HUES6 (cell line): ENCODE data around the gene MICAL3.
A peak's percentile ranks its signal among the peaks of the same experiment; 100 is the strongest.

Experiments used
- H3K27ac ChIP-seq: 2 replicates; pipeline ENCODE4 v1.7.0; 2013; ENCODE audit warnings: low read depth, mild to moderate bottlenecking, low read length, inconsistent platforms
- H3K27me3 ChIP-seq: 2 replicates; pipeline ENCODE4 v1.6.1; 2013; ENCODE audit warnings: low read length; ENCODE audit not compliant: control insufficient read depth, insufficient read depth
- H3K36me3 ChIP-seq: 2 replicates; pipeline ENCODE4 v1.6.1; 2013; ENCODE audit warnings: low read length; ENCODE audit not compliant: control insufficient read depth, insufficient read depth
- H3K4me1 ChIP-seq: 2 replicates; pipeline ENCODE4 v1.6.1; 2013; ENCODE audit warnings: low read length; ENCODE audit not compliant: control insufficient read depth, insufficient read depth
- H3K4me3 ChIP-seq: 2 replicates; pipeline ENCODE4 v1.5.1; 2013; ENCODE audit warnings: low read depth, low read length
- H3K9ac ChIP-seq: one replicate; pipeline ENCODE4 v1.6.1; 2013; ENCODE audit warnings: mild to moderate bottlenecking, low read length
- H3K9me3 ChIP-seq: 2 replicates; pipeline ENCODE4 v1.6.1; 2013; ENCODE audit warnings: low read depth, low read length; ENCODE audit not compliant: control insufficient read depth, insufficient read depth

Gene MICAL3

DNA sequence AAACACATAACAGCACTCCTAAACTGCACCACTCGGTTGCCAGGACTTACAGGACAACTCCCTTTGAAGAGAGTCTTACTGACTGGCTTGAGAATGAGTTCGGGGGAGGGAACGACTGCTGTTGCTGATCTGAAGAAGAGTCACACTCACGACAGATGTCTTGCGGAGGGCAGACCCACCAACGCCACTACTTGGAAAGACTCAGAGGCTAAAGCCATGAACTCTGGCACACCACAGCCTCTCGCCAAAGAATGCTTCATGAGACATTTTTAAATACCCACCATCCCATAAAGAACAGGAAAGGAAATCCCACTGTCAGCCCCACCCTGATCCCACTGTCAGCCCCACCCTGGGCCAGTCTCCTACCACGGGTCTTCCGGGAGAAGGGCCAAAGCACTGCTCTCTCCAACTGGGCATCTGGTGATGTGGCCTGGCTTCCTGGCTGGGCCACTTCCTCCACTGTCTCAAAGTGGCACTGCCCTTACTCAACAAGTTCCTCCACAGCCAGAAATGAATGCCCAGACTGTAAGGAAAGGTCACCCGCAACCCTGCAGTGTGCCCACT, 73.6 kb downstream of the MICAL3 start:
- H3K9me3 ChIP-seq = no peaks in the 10 kb centered on the region
- no peaks in the 10 kb centered on the region for H3K27me3 ChIP-seq
- H3K4me1 ChIP-seq = peaks cover 16% of the 10 kb centered on the region
- no peak overlapping the region for H3K9ac ChIP-seq
- H3K27ac ChIP-seq = no peak overlapping the region
- no peaks in the 10 kb centered on the region for H3K36me3 ChIP-seq
- no peak overlapping the region for H3K4me3 ChIP-seq

DNA sequence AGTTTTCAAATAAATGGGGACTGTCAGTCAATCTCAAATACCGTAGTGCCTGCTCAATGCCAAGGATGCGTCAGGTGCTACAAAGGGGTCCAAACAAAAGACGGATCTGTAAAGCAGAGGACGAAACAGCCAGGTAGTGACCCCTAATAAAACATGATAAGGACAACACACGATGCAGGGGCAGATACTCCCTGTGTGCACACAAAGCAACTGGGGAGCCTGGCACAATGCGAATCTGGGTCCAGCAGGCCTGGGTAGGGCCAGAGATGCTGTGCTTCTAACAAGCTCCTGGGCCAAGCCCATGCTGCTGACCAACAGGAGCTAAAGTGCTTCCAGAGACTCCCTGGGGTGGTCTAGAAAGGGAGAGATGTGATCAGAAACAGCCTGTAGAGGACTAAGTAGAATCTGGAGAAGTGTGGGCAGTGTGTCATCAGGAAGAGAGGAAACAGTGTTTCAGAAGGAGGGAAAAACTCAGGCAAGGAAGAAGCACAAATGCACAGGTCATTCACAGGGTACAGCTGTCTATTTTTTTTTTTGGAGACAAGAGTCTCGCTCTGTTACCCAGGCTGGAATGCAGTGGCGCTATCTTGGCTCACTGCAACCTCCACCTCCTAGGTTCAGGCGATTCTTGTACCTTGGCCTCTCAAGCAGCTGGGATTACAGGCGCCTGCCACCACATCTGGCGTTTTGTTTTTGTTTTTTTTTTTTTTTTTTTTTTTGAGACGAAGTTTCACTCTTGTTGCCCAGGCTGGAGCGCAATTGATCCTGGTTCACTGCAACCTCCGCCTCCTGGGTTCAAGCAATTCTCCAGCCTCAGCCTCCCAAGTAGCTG, 74.5 kb downstream of the MICAL3 start:
- Histone ChIP-seq H3K36me3 (no peaks in the 10 kb centered on the region), H3K27me3 (no peaks in the 10 kb centered on the region), H3K9ac (peak overlapping the region; percentile 20), H3K4me3 (no peak overlapping the region), H3K27ac (no peak overlapping the region), H3K9me3 (no peaks in the 10 kb centered on the region), H3K4me1 (peaks cover 22% of the 10 kb centered on the region)

DNA sequence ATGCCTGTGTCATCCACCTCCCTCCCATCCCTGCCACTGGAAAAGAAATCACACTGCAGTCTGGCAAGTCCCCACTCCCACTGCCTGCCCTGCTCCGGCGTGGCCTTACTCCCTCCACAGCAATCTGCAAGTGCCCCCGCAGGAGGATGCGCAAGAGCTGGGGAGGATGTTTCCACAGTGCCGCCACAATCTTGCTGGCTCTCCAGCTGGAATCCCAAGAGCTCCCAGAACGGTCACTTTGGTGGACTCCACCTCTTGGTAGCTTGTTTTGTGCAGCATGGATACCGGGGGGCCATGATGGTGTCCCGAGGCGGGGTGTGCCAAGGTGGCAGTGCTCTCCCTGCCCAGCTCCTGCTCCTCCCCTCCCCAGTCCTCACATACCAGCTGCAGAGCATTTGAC, 76.3 kb downstream of the MICAL3 start:
- Histone ChIP-seq H3K27me3 (no peaks in the 10 kb centered on the region), H3K36me3 (no peaks in the 10 kb centered on the region), H3K27ac (no peak overlapping the region), H3K9me3 (no peaks in the 10 kb centered on the region), H3K4me1 (peaks cover 36% of the 10 kb centered on the region), H3K9ac (no peak overlapping the region), H3K4me3 (no peak overlapping the region)

DNA sequence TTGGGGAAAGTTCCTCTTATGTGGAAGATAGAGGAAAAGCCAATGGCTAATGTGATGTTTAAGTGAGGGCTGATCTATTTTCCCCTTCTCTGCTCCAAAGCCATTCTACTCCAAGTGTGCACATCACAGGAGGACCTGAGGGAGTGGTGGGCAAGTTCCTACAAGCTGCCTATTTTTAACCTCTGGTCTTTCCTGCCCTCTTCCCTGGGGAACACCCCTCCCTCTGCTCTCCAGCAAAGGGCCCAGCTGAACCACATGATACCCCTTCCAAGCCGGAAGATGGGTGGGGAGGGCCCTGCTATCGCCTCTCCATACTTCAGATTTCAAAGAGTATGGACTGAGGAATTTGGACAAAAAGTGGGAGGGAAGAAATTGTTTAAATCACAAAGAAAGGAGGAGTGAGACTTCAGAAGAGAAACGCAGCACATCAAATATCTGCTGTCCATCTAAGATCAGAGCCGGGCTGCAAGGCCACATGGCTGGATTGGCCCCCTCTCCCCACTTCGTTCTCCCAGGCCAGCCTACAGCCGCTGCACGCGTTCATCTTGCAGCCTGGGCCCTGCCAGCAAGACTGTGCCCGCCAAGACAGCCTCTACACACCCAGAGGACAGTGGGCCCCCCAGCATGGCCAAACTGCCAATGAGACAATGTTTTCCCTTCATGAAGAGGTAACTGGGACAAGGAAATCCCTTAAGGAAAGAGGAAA, 77.5 kb downstream of the MICAL3 start:
- Histone ChIP-seq H3K9me3 (no peaks in the 10 kb centered on the region), H3K9ac (no peak overlapping the region), H3K4me3 (no peak overlapping the region), H3K27me3 (no peaks in the 10 kb centered on the region), H3K36me3 (no peaks in the 10 kb centered on the region), H3K4me1 (peaks cover 47% of the 10 kb centered on the region), H3K27ac (no peak overlapping the region)

DNA sequence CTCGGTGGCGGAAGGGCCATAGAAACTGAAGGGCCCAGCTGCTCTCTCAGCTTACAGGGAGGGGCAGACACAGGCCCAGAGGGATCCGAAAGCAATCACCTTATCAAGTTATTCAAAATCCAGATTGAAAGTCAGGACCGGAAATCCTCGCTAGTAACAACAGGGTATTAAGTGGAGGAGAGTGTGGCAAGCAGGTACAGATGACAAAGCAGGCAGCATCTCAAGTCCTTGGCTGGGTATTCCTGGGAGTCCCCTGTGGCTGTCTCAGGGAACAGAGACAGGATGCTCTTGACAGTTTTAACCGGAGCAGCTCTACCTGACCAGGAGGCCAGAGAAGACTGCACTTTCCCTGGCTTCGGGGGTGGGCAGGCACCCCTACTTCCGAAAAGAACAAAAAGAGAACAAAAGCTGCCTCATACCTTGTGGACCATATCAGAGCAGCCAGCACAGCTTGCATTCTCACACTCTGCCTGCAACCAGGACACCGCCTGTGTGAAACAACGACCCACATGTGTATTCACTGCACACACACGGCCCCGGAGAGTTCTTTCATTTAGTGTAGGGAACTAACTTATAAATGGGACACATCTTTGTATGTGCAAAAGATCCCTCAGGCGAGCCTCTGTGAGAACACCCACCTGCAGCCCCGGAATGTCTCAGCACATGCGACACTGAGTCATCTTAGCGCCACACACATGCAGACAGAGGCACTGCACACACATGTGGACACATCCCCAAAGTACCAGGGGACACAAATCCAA, 78.3 kb downstream of the MICAL3 start:
- Histone ChIP-seq H3K9ac (no peak overlapping the region), H3K4me1 (peaks cover 52% of the 10 kb centered on the region), H3K36me3 (no peaks in the 10 kb centered on the region), H3K9me3 (no peaks in the 10 kb centered on the region), H3K27ac (no peak overlapping the region), H3K27me3 (no peaks in the 10 kb centered on the region), H3K4me3 (no peak overlapping the region)

DNA sequence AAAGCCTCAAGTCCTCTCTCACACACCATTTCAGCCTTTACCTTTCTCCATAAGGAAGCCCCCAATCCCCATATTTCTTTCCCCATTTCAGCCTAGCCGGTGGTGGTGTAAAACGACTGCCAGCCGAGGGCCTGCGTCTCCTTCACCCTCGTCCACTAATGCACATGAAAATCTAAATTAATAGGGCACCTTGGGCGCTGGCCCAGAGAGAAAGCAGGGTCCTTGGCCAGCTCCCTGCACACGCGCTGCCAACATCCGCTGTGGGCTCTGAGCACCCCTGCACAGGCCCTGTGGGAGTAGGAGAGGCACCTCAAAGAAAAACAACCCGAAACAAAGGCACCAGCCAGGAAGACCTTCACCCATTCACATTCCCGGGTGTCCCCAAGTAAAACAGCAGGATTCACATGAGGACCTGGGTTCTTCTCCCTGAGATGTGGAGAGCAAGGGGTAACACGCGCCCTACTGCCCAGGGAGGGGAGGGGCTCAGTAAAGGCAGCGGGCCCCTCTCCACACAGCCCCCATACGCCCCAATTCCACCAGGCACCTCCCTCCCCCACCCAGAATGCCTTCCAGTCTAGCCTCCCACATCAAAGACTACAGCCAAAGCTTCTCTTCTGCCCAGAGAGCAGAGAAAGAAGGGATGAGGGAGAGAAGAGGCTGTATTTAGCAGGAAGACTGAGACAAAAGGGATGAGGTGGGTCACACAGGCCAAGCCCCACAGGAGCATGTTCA, 79.0 kb downstream of the MICAL3 start:
- H3K27me3 ChIP-seq = no peaks in the 10 kb centered on the region
- H3K9me3 ChIP-seq = no peaks in the 10 kb centered on the region
- peaks cover 52% of the 10 kb centered on the region for H3K4me1 ChIP-seq
- no peak overlapping the region for H3K27ac ChIP-seq
- H3K9ac ChIP-seq = no peak overlapping the region
- no peak overlapping the region for H3K4me3 ChIP-seq
- H3K36me3 ChIP-seq = no peaks in the 10 kb centered on the region

DNA sequence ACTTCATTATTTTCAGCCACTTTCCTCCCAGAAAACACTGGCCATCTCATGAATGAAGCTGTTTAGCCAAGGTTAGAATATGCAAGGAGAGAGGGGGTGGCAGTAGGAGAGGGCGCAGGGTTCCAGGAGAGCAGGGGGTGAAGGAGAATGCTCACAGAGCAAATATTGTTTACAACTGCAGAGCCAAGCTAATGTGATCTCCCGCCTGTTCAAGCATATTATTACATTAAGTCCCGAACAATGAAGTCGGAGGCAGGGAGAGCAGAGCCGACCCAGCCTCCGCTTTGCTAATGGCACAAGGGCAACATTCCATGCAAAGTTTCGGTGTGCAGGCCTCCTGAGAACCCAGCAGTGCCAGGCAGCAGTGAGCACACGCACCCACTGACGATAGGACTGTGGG, 80.1 kb downstream of the MICAL3 start:
- Histone ChIP-seq H3K36me3 (no peaks in the 10 kb centered on the region), H3K4me1 (peaks cover 56% of the 10 kb centered on the region), H3K9ac (no peak overlapping the region), H3K9me3 (no peaks in the 10 kb centered on the region), H3K27ac (no peak overlapping the region), H3K4me3 (no peak overlapping the region), H3K27me3 (no peaks in the 10 kb centered on the region)

DNA sequence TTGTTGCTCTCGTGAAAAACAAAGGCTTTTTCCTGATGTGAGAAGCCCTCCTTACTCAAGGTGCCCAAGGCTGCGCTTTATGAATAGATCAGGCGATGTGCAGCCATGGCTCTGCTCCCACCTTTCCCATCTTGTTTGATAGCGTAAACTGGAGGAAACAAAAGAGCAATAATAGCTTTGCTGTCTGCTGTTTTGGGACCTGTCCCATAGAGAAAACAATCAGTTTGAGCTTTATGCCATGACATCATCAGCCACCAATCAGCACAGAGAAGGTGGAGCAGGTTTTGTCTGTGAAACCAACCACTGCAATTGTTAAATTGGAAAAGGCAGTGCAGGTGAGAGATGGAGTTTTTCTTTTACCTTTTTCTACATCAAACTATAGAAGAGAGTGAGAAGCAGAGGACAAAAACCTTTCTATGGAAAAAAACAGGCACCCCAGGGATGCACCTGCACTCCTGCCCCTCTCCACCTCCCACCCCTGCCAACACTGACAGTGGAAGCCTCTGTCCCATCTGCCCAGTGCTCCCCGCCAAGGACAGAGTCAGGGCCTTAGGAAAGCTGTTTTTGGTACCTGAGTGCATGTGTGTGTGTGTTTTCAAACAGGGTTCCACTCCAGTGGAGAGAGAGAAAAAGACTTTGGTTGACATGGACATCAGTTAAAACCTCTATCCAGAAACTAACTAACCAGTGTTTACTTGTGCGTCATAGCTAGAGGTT, 80.7 kb downstream of the MICAL3 start:
- Histone ChIP-seq H3K27ac (no peak overlapping the region), H3K9me3 (no peaks in the 10 kb centered on the region), H3K9ac (no peak overlapping the region), H3K36me3 (no peaks in the 10 kb centered on the region), H3K4me3 (no peak overlapping the region), H3K4me1 (peaks cover 57% of the 10 kb centered on the region), H3K27me3 (no peaks in the 10 kb centered on the region)

DNA sequence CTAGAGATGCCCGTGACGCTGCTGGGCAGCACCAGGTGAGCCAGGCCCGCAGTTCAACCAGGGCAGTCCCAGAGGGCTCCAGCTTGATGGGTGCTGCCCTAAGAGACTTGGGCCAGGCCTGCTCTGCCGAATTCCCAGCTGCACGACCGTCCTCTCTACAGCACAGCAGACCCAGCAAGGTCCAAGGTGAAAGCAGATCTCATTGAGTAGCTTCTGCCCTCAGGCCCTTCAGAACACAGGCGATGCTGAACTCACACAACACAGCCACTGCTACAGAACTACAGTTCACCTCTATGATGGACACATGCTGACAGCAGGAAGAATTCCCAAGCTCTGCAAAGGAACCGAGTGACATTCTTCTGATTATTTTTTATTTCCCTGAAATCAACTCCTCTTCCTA, 81.6 kb downstream of the MICAL3 start:
- Histone ChIP-seq H3K9ac (no peak overlapping the region), H3K4me3 (no peak overlapping the region), H3K9me3 (no peaks in the 10 kb centered on the region), H3K36me3 (no peaks in the 10 kb centered on the region), H3K27ac (no peak overlapping the region), H3K4me1 (peaks cover 57% of the 10 kb centered on the region), H3K27me3 (no peaks in the 10 kb centered on the region)
